DMS153 (cell line): ENCODE data around the gene CRYBG2.
"Not testable (repeated sequence)": the region's sequence is repeated elsewhere in the genome, so short reads cannot be mapped to it uniquely, and the experiment has no call there.

Source experiments
- DNase-seq: peaks from one replicate; lab custom pipeline; 2025; lab: John Stamatoyannopoulos, UW

The CRYBG2 gene

GRCh38 chr1:26350701-26351589 lies 3.0 kb downstream of the CRYBG2 start:
- no peak for DNase-seq

DNA sequence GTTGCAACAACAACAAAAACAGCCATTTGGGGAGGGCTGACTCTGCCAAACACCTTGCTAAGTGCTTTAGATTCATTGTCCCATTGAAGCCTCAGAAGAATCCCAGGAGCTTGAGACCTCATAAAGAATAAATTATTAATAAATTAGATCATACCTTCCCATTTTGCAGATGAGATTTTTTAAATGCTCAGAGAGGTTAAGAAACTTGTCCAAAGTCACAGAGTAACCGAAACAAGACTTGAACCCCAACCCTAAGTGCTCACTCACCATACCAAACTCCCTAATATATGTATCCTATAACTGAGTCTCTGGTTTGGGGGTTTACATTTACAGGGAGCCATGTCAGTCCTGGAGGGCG lies 3.6 kb downstream of the CRYBG2 start:
- no peak for DNase-seq

DNA sequence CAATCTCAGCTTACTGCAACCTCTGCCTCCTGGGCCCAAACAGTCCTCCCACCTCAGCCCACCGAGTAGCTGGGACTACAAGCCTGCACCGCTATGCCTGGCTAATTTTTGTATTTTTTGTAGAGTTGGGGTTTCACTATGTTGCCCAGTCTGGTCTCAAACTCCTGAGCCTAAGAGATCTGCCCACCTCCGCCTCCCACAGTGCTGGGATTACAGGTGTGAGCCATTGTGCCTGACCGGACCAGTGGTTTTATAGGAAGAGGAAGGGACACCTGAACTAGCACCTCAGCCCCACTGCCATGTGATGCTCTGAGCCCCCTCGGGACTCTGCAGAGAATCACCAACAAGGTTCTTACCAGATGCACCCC lies 4.1 kb downstream of the CRYBG2 start:
- DNase-seq: no peak

DNA sequence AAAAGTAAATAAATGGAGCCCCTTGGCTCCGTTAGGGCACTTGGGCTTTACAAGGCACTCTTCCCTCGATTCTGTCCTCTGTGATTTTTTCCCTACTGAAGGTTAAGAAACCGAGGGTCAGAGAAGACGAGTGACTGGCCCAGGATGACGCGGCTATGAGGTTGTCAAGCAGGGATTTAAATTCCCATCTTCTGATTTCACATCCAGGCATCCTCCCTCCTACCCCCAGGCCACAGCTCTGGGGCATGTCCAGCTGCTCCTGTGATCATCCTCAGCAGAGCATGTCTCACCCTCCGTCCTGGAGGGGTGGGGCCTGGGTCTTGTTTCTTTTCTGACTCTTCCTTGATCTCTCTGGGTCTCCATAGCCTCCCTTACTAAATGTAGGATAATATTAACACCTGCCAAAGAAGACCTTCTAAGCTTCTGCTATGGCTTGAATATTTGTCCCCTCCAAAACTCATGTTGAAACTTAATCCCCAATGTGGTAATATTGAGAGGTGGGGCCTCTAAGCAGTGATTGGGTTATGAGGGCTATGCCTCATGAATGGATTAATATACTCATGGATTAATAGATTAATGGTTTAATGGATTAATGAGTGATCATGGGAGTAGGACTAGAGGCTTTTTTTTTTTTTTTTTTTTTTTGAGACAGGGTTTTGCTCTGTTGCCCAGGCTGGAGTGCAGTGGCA lies 4.6 kb downstream of the CRYBG2 start:
- no peak for DNase-seq

DNA sequence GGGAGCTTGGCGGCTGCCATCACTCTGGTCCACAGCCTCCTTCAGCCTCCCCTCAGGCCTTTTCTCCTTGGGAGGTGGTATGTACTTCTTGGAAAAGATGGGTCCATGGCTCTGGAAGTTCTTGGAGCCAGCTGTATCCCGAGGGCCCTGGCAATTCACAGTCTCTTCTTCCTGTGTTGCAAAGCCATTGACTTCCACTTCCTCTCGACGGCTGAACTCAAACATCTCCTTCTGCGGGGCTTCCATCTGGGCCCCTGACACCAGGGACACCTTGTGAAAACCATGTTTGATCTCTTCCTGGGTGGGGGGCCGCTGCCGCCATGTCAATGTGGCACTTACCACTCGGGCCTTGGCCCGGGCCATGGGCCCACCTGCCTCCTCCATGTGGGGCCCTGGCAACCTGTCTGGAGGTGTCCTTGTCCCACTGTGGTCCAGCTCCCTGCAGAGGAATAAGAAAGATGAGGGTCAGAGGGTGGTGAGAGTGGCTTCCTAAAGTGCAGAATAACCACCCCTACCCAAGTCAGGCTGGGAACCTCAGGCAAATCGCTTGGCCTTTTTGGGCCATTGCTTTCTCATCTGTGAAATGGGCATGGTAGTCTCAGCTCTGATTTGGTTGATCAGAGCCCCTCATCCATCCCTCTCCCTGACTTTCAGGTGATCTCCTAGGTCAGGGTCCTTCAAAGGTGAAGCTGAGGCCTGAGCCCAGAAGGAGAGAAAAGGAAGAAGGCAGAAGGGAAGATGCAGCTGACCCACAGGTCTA lies 7.5 kb downstream of the CRYBG2 start:
- no peak for DNase-seq

DNA sequence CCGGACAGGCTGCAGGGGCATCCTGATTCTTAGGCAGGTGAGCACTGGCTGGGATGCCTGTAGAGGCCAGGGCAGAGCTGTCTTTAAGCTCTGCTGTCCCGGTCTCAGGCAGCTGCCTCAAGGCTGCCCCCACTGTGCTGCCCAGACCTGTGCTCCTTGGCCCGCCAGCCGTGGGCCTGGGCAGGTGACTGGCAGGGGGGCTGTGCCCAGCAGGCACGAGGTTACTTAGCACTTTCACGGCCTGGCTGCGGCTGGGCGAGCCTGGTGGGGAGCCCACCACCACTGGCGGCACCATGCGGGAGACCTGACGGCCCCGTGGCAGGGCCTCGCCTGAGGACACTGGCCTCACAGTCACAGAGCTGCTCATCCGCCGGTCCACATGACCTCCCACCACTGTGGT lies 8.2 kb downstream of the CRYBG2 start:
- DNase-seq: no peak

DNA sequence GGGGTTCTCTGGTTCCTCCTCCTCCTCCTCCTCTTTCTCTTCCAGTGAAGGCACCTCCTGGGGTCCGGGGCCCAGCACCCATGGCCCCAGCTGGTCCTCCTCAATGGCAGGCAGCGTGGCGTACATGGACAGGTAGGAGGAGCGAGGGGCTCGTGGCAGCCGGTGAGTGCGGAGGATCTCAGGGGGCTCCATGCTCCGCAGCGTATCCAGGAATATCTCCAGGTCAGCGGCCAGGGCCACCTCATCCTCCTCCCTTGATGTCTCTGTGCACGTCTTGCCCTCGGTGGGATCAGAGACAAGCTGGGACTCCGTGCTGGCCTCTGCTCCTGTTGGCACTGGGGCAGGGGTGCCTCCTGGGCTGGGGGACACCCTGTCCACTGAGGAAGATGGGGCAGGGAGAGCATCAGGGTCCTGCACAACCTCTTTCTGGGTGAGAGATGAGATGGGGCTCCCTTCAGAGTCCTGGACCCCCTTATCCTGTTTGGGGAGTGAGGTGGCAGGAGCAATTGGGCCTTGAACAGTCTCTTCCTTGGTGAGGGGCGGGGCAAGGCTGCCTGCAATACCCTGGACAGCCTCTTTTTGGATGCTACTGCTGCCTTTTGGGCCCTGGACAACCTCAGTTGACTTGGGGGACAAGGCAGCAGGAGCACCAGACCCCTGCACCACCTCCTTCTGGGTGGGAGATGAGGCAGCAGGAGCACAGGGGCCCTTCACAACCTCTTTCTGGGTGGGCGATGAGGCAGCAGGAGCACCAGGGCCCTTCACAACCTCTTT lies 9.6 kb downstream of the CRYBG2 start:
- no peak for DNase-seq

DNA sequence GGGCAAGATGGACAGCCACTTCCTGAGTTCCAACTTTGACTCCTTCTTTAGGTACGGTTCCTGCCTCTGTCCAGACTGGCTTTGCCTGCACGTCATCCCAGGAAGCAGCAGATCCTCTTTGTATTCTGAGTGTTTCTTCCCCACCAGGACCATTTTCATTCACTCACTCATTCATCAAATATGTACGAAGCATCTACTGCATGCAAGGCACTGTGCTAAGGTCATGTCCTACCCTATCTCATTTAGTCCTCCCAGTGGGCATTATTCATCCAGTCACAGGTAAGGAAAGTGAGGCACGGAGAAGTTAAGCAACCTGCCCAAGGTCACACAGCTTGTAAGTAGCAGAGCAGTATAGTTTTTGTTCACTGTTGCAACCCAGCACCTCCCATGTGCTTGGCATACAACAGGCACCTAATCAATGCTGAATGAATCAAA lies 13.9 kb downstream of the CRYBG2 start:
- no peak for DNase-seq

DNA sequence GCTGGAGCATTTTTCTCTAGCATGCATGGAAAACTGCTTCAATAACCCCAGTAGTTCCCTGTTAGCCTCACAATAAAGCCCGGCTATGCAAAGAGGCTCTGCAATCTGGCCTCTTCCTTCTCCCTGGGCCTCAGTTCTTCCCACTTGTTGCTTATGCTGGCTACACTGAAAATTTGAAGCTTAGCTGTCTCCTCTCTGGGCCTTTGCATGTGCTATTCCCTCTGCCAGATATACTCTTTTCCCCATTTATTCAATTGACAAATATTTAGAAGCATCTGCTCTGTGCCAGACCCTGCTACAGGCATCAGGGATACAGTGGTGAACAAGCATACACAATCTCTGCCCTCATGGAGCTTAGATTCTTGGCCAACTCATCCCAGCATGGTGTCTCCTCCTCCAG lies 15.3 kb downstream of the CRYBG2 start:
- no peak for DNase-seq

DNA sequence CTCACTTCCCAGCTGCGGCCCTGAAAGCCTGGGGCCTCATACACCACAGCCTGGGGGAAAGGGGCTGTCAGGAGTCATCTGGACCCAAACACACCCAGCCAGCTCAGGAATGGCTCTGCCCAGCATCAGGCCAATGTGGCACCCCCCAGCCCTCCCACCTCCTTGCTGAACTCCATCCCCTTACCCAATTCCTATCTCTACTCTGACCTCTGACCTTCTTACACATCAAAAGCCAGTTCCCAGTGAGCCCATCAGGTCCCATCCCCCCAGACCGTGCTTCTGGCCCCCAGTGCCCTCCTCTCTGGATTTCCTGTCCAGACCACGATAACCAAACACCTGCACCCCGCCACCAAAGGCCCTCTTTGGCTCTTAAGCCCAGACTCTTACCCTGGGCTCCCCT lies 16.3 kb downstream of the CRYBG2 start:
- DNase-seq: no peak

DNA sequence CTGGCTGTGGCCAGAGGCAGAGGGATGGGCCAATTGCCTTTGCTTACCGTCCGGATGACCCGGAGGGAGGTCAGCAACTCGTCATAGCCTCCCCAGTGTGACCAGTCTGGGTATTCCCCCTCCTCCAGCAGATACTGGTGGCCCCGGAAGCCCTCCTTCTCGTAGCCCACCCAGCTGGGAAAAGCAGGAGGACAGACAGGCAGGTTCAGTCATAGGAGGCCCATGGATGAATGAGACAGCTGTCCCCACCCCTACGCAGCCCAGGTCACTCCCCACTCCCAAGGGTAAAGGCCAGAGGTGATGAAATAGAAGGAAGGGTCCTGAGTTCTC lies 16.8 kb downstream of the CRYBG2 start:
- DNase-seq: no peak

- peak; percentile 89 for DNase-seq
These were observed 17.3 kb downstream of the CRYBG2 start for GRCh38 chr1:26336477-26337205.

DNA sequence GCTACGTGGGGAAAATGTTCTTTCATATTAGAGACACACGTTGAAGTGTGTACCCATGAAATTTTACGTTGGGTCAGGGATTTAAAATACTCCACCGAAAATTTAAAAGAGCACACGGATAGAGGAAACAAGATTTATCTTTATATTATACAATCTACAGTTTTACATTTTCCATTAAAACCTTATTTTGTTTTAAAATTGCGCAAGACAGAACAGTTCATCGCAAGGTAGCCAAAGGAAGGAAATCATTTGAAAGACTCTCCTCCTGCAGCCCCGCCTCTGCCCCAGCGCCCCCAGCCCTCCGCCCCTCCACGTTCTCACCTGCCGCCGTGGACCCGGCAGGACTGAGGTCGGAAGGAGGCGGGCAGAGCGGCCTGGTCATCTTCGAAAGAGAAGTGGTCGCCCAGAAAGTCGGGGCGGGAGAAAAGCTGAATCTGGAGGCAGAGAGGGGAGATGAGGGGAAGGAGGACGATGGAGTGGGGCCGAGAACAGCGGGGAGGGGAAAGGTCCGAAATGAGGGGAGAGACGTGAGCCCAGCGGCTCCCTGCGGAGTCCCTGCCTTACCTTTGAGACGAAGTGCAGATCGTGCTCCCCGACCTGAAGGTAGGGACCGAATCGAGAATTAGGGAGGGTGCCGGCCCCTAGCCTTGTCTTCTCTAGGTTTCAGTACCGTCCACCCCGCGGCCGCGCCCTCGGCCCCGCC lies 18.0 kb downstream of the CRYBG2 start:
- no peak for DNase-seq

DNA sequence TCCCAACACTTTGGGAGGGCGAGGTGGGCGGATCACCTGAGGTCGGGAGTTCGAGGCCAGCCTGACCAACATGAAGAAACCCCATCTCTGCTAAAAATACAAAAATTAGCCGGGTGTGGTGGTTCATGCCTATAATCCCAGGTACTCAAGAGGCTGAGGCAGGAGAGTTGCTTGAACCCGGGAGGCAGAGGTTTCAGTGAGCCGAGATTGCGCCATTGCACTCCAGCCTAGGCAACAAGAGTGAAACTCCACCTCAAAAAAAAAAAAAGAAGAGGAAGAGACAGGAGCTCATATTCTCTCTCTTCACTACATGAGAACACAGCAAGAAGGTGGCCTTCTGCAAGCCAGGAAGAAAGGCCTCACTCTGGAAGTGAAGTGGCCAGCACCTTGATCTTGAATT lies 20.6 kb downstream of the CRYBG2 start:
- not testable (repeated sequence) for DNase-seq

- no peak for DNase-seq
These were observed 23.7 kb downstream of the CRYBG2 start for GRCh38 chr1:26330276-26330675.

- DNase-seq: not testable (repeated sequence)
These were observed 24.6 kb downstream of the CRYBG2 start for GRCh38 chr1:26329380-26329779.

DNA sequence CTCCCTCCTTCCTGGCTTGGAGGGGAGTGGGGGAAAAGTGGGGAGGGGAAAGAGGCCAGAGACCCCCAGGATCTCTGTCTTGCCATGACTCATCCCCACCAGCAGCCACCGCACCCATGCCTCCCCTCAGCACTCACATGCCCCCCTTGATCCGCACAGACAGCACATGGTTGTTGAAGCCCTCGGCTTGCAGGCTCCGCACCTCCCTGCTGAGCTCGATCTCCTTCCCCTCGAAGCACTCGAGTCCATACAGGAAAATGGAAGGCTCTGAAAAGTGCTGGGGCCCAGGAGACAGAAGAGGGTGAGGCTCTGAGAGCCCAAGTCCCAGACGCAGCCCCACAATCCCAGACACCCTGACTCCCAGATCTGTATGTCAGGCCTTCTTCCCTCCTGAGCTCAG lies 25.3 kb downstream of the CRYBG2 start:
- no peak for DNase-seq

GRCh38 chr1:26327956-26328362 lies 26.0 kb downstream of the CRYBG2 start:
- peak; percentile 85 for DNase-seq

- DNase-seq: no peak
These were observed 29.4 kb downstream of the CRYBG2 start for GRCh38 chr1:26324550-26324949.

- no peak for DNase-seq
These were observed 30.5 kb downstream of the CRYBG2 start for GRCh38 chr1:26323382-26323781.

GRCh38 chr1:26322042-26322331 lies 31.9 kb downstream of the CRYBG2 start:
- DNase-seq: no peak
